Measurements from ENCODE around the gene HOOK2. TPM values are rescaled to one million over a fixed set of nuclear protein-coding genes. Genes with fewer than 3 reads are reported as not detected.
"Not testable (repeated sequence)": the region's sequence is repeated elsewhere in the genome, so short reads cannot be mapped to it uniquely, and the experiment has no call there.

HOOK2 gene, protein sequence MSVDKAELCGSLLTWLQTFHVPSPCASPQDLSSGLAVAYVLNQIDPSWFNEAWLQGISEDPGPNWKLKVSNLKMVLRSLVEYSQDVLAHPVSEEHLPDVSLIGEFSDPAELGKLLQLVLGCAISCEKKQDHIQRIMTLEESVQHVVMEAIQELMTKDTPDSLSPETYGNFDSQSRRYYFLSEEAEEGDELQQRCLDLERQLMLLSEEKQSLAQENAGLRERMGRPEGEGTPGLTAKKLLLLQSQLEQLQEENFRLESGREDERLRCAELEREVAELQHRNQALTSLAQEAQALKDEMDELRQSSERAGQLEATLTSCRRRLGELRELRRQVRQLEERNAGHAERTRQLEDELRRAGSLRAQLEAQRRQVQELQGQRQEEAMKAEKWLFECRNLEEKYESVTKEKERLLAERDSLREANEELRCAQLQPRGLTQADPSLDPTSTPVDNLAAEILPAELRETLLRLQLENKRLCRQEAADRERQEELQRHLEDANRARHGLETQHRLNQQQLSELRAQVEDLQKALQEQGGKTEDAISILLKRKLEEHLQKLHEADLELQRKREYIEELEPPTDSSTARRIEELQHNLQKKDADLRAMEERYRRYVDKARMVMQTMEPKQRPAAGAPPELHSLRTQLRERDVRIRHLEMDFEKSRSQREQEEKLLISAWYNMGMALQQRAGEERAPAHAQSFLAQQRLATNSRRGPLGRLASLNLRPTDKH
- 17.8 and 18.1 TPM in 2 replicates for total RNA-seq (2014; rRNA removed; shearing (Covaris generic); ENCODE audit: low replicate concordance)

DNA sequence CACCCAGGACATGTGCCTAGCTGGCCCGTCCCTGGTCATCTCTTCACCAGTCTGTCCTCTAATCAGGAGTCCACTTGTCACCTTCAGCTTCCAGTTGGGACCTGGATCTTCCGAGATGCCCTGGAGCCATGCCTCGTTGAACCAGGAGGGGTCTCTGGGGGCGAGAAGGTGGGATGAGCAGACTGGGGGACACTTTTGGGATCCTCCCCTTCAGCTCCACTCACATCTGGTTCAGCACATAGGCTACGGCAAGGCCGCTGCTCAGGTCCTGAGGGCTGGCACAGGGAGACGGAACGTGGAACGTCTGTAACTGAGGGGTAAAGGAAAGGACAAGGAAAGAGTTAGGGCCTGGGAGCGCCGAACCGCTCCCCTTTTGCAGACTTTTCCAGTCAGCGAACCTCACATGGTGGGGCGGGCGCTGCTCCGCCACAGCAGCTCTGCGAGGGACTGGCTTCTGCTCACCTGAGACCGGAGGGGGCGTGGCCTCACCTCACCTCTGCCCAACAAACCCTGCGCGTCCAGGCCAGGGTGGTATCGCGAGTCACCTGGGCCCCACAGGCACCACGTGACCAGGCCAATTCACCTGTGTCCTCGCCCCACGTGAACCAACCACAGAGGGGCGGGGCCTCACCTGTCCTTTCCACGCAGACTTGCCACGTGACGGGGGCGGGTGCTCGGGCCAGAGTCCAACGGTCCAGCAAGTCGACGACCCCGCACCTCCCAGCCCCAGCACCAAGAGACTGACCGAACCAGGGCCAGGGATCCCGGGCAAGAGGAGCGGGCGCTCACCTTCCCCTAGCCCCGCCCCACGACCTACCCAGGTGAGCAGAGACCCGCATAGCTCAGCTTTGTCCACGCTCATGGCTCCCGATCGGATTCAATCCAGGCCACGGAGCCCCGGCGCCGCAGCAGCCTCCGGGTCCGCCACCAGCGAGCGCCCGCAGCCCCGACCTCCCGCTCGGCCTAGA lies at the start of gene HOOK2:
Gene HOOK2 (minus strand): TSS at position 965 of the 968 bp plus-strand sequence. CDS start 103 bp downstream, at position 862.
- peak; percentile 42 for DNase-seq (ENCODE audit: low read depth)
- in situ Hi-C loops (cut with HindIII; ENCODE audit: low pct_unique_long_range_greater_than_20kb, low sequenced_read_pairs), result no loop called here

DNA sequence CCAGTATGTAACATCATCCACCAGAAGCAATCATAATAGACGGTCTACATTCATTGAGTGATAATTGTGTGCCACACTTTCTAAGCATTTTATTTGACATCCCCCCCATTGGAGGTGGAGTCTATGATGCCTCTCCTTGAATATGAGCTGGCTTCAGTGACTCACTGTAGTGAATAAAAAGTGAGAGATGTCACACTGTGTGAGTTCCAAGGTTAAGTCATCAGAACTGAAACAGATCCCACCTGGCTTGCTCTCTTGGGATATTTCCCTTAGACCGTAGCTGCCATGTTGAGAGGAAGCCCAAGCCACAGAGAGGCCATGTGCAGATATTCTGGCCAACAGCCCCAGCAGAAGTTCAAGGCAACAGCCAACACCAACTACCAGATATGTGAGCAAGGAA lies 46.4 kb upstream of the HOOK2 start:
- DNase-seq (ENCODE audit: low read depth), result no peak
- in situ Hi-C loops (cut with HindIII; ENCODE audit: low pct_unique_long_range_greater_than_20kb, low sequenced_read_pairs), result no loop called here

DNA sequence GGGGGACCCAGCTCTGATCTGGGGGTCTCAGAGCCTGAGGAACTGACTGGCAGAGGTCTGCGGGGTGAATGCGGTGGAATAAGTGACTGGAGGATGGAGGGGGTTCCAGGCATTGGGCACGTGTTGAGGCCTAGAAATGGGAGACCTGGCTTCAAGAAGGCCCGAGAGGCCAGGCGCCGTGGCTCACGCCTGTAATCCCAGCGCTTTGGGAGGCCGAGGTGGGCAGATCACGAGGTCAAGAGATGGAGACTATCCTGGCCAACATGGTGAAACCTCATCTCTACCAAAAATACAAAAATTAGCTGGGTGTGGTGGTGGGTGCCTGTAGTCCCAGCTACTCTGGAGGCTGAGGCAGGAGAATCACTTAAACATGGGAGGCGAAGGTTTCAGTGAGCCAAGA lies 42.5 kb upstream of the HOOK2 start:
- DNase-seq (ENCODE audit: low read depth); in situ Hi-C loops (cut with HindIII; ENCODE audit: low pct_unique_long_range_greater_than_20kb, low sequenced_read_pairs): not testable (repeated sequence)

DNA sequence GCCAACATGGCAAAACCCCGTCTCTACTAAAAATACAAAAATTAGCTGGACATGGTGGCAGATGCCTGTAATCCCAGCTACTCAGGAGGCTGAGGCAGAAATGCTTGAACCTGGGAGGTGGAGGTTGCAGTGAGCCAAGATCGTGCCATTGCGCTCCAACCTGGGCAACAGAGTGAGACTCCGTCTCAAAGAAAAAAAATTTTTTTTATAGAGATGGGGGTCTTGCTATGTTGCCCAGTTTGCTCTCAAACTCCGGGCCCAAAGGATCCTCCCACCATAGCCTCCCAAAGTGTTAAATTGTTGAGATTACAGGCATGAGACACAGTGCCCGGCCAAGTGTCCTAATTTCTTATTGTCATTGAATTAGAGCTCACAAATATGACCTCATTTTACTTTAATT lies 41.8 kb upstream of the HOOK2 start:
- in situ Hi-C loops (cut with HindIII; ENCODE audit: low pct_unique_long_range_greater_than_20kb, low sequenced_read_pairs), result not testable (repeated sequence)

DNA sequence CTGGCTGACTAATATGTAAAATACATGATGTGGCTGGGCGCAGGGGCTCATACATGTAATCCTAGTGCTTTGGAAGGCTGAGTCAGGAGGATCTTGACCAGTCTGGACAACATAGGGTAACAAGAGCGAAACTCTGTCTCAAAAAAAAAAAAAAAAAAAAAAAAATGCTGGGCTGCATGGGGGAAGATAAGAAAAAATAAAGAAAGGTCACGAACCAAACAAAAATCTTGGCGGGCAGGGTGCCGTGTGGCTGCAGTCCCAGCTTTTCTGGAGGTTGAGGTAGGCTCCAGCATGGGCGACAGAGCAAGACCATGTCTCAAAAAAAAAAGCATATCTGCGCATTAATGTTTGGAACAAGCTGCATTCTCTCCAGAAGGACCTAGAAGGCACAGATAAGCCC lies 39.7 kb upstream of the HOOK2 start:
- DNase-seq (ENCODE audit: low read depth), result no peak
- in situ Hi-C loops (cut with HindIII; ENCODE audit: low pct_unique_long_range_greater_than_20kb, low sequenced_read_pairs), result no loop called here

More for the DNA sequence above, 41.8 kb upstream of the HOOK2 start:
- DNase-seq (ENCODE audit: low read depth), result not testable (repeated sequence)

DNA sequence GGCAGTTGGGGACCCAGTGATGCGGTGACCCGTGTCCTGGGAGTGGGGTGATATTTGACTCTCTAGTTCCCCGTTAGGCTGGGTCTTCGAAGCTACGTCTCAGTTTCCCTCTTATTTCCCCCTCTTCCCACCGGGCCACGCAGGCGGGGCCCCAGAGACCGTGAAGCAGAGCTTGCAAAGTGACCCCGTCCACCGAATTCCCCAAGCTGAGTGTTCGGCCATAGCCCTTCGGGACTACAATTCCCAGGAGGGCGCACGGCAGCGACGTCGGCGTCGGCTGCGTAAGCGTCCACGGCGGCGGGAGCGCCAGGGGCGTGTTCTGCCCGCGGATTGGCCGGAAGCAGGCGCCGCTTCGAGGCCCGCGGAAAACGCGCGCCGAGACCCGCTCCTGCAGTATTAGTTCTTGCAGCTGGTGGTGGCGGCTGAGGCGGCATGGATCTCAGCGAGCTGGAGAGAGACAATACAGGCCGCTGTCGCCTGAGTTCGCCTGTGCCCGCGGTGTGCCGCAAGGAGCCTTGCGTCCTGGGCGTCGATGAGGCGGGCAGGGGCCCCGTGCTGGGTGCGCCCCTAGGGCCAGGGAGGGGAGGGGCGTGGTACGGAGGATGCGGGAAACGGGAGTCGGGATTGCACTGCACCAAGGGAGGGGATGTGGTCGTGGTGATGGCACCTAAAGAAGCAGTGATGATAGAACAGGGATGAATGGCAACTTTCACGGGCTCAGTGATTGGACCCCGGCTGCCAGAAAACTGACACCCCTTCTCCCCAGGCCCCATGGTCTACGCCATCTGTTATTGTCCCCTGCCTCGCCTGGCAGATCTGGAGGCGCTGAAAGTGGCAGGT lies 31.1 kb upstream of the HOOK2 start, which contains the start of gene RNASEH2A:
Gene RNASEH2A (plus strand): TSS at position 343 of the 840 bp plus-strand sequence. CDS start 90 bp downstream, at position 433.
- in situ Hi-C loops (cut with HindIII; ENCODE audit: low pct_unique_long_range_greater_than_20kb, low sequenced_read_pairs), result no loop called here
- DNase-seq (ENCODE audit: low read depth), result peak; percentile 85

DNA sequence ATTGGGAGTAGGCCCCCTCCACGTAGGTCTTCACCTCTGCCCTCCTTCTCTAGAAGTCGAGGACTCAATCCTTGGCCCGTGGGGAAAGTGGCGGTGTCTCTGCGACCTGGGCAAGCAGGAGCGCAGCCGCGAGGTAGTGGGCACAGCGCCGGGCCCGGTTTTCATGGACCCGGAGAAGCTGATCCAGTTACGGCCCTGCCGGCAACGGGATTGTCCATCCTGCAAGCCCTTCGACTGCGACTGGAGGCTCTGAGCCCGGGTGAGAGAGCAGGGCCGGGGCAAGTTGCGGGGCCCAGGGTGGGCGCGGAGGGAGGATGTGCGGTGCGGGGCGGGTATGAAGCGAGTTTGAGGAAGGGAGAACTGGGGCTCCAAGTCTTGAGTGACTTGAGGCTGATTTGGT lies 28.7 kb upstream of the HOOK2 start:
- in situ Hi-C loops (cut with HindIII; ENCODE audit: low pct_unique_long_range_greater_than_20kb, low sequenced_read_pairs), result no loop called here
- no peak for DNase-seq (ENCODE audit: low read depth)

DNA sequence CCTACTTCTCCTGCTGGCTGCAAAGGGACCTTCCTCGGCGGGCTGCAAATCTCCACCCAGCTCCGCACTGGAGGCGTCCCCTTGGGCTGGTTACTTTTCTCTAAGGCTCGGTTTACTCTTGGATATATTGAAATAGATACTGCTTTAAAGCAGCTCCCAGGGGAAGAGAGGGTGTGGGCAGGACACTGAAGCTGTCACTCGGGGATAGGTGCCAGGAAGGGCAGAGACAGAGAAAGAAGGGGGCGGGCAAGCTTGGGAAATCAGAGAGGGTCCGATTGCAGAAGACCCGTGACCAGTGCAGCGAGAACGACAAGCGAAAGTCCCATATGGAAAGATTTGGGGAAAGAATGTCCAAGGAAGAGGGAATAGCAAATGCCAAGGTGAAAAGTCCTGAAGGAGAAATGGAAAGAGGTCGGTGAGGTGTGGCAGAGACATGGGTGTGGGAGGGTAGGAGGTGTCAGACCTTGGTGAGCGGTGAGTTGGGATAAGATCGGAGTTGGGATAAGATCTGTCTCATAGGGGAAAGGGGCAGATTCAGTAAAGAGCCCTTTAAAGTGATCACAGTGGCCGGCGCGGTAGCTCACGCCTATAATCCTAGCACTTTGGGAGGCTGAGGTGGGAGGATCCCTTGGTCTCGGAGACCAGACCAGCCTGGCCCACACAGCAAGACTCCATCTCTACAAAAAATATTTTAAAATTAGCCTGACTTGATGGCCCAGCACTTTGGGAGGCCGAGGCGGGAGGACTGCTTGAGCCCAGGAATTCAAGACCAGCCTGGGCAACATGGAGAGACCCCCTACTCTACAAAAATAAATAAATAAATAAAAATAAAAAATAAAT lies 27.1 kb upstream of the HOOK2 start:
- in situ Hi-C loops (cut with HindIII; ENCODE audit: low pct_unique_long_range_greater_than_20kb, low sequenced_read_pairs), result no loop called here
- DNase-seq (ENCODE audit: low read depth), result no peak

DNA sequence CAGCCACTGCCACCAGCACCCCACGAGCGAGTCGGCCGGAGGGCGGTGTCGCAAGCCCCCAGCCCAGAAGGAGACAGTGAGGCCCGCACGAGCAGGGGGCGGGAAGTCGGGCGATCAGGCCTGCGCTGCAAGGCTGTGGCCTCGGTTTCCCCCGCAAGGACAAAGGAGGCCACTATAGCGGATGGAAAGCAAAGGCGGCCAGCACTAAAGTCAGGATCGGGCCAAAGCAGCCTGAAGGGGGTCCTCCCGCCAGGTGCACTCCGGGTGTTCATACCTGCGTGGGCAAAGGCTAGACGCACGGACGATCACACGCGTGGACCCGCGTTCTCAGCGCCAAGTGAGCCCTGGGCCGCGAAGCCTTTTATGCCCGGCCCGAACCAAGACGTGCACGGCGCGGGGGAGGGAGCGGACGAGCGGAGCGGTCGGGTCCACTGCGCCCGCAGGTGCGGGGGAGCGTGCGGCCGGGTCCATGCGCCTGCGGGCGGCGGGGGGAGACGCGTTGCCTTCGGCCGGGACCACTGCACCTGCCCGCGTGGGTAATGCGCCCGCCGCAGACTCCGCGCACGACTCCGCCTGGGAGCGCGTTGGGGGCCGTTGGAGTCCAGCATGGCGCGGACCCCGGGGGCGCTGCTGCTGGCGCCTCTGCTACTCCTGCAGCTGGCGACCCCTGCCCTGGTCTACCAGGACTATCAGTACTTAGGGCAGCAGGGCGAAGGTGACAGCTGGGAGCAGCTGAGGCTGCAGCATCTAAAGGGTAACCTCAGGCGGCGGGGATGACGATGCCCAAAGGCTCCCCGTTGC lies 26.3 kb upstream of the HOOK2 start, which contains the start of the genes PRDX2 and THSD8:
Gene PRDX2 (minus strand): TSS at position 335 of the 801 bp plus-strand sequence. CDS start 539 bp downstream, outside the sequence.
Gene THSD8 (plus strand): TSS at position 604 of the 801 bp plus-strand sequence. CDS start 3 bp downstream, at position 607.
- no peak for DNase-seq (ENCODE audit: low read depth)
- in situ Hi-C loops (cut with HindIII; ENCODE audit: low pct_unique_long_range_greater_than_20kb, low sequenced_read_pairs), result no loop called here

DNA sequence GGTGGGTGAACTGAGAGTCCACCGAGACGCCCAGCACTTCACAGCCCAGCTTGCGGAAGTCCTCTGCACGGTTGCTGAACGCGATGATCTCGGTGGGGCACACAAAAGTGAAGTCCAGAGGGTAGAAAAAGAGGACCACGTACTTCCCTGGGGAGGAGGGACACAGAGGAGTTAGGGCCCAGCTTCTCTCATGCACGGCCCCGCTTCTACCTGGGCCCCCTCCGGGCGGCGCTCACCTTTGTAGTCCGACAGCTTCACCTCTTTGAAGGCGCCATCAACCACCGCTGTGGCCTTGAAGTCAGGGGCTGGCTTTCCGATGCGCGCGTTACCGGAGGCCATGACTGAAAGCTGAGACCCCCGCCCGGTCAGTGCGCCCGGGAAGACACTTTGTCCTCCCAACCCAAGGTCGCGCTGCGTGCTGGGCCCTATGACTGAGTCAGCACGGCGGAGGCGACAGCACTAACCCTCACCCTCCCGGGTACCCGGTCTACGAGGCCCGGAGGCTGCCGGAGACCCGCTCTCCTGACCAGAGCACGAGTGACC lies 25.6 kb upstream of the HOOK2 start:
- no peak for DNase-seq (ENCODE audit: low read depth)
- in situ Hi-C loops (cut with HindIII; ENCODE audit: low pct_unique_long_range_greater_than_20kb, low sequenced_read_pairs), result no loop called here

DNA sequence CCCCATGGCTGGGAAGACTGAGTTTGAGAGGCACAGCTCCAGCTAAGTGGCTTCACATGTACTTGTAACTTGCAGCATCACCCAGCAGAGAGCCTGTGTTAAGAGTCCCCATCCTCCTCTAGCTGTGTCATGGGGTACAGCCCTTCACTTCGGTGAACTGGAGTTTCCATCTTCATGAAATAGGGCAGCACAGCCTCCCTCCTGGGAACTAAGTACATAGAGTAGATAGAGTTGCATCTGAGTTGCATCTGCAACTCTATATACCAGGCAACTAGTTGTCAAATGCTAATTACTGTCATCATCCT lies 25.1 kb upstream of the HOOK2 start:
- no peak for DNase-seq (ENCODE audit: low read depth)
- in situ Hi-C loops (cut with HindIII; ENCODE audit: low pct_unique_long_range_greater_than_20kb, low sequenced_read_pairs), result no loop called here

DNA sequence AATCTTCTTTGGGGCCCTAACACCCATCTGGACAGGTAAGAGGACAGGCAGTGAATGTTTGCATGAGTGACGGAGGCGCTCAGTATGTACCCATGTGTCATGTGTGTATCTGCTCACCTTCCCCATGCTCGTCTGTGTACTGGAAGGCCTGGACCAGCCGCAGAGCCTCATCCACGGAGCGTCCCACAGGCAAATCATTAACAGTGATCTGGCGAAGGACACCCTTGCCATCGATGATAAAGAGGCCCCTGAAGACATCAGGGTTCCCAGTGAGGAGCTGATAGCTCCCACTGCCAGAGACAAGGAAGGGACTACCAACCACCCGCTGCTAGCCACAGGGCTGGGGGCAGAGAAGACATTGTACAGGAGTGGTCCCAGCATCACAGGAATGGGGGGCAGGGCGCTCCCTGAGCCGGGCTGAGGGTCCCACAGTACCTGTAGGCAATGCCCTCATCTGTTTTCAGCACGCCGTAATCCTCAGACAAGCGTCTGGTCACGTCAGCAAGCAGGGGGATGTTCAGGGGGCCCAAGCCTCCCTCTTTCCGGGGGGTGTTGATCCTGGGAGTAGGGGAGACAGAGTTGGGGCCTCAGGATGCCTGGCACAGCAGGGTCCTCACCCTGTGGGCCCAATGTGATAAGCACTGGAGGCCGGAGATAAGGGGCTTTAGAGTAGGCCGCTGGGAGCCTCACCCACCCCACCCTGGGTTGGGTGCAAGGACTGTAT lies 24.6 kb upstream of the HOOK2 start:
- in situ Hi-C loops (cut with HindIII; ENCODE audit: low pct_unique_long_range_greater_than_20kb, low sequenced_read_pairs), result no loop called here
- no peak for DNase-seq (ENCODE audit: low read depth)

DNA sequence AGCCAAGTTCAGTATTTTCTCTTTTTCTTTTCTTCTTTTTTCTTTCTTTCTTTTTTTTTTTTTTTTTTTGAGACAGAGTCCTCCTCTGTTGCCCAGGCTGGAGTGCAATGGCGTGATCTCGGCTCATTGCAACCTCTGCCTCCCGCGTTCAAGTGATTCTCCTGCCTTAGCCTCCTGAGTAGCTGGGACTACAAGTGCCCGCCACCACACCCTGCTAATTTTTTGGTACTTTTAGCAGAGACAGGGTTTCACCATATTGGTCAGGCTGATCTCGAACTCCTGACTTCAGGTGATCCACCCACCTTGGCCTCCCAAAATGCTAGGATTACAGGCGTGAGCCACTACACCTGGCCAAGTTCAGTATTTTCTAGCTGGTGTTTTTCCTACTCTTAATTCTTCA lies 22.3 kb upstream of the HOOK2 start:
- in situ Hi-C loops (cut with HindIII; ENCODE audit: low pct_unique_long_range_greater_than_20kb, low sequenced_read_pairs); DNase-seq (ENCODE audit: low read depth): not testable (repeated sequence)

DNA sequence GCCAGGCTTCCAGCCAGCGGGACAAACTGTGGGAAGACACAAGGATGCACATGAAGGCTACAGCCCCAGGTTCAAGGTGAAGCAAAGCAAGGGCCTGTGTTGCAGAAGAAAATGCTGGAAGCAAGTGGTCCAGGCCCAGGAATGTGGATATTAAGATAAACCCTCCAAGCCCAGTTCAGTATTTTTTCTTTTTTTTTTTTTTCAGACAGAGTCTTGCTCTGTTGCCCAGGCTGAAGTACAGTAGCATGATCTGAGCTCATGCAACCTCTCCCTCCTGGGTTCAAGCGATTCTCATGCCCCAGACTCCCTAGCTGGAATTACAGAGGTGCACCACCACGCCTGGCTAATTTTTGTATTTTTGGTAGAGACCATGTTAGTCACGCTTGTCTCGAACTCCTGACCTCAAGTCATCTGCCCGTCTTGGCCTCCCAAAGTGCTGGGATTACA lies 21.8 kb upstream of the HOOK2 start:
- in situ Hi-C loops (cut with HindIII; ENCODE audit: low pct_unique_long_range_greater_than_20kb, low sequenced_read_pairs), result no loop called here
- DNase-seq (ENCODE audit: low read depth), result no peak
